Epidermal melanocyte (primary cell): ENCODE data around the gene COX19.
"Not testable (repeated sequence)": the region's sequence is repeated elsewhere in the genome, so short reads cannot be mapped to it uniquely, and the experiment has no call there.

Experiments used
- DNase-seq: peaks from one replicate; pipeline ENCODE4 v3.0.0; 2011; ENCODE audit warnings: low spot score; ENCODE audit not compliant: insufficient read length

COX19 gene

DNA sequence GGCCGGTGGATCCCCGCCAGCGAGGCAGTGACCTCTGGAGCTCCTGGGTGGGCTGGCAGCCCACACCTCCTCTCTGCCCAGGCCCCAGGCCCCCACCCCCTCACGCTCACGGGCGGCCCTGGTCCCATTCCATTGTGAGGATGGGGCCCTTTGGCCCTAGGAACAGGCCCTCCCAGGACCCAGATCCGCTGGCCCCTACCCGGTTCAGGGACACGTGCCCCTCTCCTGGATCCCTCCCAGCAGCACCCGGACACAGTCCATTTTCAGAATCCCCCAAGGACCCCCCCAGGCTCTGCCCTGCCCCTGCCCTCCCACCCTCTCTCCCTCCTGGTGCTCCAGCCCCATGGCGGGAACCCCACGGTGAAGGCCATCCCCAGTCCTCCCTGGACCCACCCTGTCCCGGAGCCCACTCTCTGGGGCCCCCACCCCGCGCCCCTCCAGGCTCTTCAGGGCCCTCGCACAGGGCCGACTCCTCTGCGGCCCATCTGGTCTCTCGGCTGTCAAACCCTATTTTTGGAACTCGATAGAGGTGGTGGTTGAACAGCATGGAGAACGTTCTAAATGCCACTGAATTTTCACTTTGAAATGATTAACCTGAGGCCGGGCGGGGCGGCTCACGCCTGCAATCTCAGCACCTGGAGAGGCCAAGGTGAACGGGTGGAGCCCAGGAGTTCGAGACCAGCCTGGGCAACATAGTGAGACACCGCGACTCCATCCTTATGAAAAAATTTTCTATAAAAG is 28.9 kb downstream of the COX19 start:
- no peak for DNase-seq

DNA sequence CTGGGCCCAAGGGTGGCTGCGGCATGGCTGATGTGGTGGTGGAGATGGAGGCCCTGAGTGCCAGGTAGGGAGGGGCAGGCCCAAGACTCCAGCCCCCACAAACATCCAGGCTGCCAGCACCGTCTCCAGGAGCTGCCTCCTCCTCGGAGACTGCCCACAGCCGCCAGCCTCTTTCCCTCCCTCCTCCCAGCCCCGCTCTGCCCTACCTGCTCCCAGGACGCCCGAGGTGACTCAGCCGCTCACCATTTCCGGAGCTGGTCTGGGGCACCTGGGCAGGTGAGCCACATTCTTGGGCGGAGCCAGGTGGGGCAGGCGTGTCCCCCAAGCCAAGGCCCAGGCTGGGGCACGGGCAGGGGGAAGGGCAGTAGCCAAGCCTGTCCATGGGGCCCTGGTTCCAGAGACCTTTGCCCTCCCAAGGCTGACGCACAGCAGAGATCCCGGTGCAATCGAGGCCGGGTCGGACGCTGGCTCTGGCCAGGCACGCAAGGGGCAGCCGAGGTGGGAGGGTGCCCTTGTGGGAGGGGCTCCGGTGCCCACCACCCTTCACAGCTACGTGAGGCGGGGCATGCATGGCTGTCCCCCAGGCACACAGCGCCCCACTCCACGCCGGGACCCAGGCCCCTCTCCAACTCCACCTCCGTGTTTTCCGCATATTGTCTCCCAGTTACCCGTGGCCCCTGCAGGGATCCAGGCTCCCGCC is 29.6 kb downstream of the COX19 start:
- DNase-seq, result no peak

DNA sequence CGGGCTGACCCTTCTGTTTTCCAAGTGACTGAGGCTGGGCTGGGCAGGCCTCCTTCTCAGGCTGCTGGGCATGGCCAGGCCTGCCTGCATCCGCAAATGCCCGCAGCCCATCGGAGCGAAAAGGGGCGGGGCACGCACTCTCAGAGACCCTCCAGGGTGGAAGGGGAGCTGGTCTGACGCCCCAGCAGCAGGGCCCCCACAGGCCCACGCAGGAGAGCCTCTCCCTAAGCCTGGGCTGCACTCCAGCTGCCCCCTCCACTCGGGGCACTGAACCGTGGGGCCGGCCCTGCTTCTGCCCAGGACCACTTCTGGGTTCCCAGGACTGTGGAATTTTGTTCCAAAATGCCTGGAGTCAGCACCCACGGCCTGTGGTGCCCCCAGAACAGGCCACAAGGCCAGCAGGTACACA is 30.2 kb downstream of the COX19 start:
- DNase-seq, result no peak

DNA sequence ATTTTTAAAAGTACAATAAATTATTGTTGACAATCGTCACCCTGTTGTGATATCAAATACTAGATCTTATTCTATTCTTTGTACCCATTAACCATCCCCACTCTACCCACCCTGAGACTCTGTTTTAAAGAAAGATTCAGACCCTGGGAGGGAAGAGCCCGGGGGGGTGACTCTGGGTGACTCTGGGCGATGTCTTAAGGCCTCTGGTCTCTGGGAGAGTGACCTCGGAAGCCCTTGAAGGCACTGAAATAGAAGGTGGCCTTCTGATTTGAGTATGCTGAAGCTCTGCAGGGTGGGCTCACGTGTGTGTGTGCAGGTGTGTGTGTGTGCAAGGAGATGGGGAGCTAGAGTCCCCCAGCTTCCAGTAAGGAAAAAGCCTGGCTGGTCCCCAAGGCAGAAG is 30.6 kb downstream of the COX19 start:
- no peak for DNase-seq

DNA sequence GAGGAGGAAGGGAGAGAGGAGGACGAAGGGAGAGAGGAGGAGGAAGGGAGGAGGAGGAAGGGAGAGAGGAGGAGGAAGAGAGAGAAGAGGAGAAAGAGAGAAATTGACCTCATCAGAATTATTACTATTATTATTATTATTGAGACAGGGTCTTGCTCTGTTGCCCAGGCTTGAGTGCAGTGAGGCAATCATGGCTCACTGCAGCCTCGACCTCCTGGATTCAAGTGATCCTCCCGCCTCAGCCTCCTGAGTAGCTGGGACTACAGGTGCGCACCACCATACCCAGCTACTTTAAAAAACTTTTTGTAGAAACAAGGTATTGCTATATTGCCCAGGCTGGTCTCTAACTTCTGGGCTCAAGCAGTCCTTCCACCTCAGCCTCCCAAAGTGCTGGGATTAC is 31.6 kb downstream of the COX19 start:
- DNase-seq, result not testable (repeated sequence)

DNA sequence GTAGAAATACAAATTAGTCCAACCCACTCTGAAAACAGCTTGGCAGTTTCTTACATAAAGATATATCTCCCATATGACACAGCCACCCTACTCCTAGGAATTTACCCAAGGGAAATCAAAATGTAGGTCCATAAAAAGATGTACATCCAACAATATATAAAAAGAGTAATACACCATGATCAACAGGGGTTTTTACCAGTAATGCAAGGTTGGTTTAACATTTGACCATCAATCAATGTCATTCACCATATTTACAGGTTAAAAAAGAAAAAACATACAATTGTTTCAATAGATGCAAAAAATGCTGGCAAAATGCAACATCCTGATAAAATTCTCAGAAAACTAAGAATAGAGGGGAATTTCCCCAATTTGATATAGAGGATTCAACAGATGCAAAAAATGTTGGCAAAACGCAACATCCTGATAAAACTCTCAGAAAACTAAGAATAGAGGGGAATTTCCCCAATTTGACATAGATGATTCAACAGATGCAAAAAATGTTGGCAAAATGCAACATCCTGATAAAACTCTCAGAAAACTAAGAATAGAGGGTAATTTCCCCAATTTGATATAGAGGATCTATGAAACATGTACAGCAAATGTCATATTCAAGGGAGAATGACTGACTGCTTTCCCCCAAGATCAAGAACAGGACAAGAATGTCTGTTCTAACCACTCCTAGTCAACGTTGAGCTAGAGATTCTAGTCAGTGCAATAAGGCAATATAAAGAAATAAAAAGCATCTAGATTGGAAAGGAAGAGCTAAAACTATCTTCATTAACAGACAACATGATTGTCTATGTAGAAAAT is 34.5 kb downstream of the COX19 start:
- DNase-seq, result no peak

DNA sequence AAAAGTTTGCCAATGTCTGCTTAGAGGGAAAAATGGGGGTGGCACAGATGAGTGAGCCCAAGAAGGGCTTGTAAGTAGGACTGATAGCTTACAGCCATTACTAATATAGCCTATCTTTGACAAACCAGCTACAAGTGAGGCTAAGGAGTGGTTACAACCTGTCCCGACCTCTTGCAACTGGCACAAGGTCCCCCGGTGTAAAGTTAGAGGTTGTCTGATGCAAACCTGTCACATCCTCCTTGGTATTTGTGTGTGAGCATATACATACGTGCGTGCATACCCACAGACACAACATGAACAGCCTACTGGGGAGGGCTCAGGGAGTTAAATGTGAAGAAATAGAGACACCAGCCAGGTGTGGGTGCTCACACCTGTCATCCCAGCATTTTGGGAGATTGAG is 35.5 kb downstream of the COX19 start:
- no peak for DNase-seq

DNA sequence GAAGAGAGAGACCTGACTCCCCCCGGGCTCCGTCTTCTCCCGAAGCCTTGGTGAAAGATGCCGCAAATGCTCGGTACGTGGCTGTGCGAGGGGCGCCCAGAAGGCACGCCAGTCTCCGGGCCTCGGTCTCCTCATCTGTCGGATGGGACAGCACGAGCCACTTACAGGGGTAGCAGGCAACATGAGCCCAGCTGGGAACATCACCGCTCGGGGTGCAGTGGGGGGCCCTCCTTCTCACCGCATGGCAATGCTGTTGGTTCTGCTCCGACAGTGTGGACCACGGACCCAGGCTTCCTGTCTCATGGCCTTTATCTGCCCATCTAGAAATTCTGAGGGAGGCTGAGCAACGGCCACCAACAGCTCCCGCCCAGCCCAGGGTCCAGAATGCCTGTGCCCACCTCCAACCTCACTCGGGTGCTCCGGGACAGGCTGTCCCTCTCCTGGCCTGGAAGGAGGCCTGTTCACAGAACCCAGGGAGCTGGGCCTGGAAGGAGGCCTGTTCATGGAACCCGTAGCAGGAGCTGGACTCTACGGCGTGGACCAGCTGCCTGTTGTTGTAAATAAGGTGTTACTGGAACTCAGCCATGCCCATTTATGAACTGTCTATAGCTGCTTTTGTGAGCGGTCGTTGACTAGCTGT is 36.7 kb downstream of the COX19 start:
- no peak for DNase-seq

DNA sequence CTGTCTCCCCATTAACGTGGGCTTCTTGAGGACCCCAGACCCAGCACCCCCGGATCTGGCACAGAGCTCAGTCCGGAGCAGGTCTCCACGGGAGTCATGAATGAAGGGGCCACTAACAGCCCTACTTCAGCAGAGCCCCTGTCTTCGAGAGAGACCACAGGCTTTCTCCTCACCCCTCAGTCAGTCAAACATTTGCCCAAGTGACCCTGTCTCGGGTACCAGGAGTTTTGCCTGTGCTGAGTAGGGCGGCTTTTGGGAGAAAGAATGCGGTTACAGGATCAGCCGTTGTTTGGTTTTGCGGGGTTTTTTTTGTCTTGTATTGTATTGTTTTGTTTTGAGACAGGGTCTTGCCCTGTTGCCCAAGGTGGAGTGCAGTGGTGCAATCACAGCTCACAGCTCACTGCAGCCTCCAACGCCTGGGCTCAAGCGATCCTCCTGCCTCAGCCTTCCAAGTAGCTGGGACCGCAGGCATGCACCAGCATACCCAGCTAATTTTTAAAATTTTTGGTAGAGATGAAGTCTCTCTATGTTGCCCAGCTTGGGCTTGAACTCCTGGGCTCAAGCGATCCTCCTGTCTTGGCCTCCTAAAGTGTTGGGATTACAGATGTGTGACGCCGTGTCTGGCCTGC is 37.4 kb downstream of the COX19 start:
- DNase-seq, result no peak

DNA sequence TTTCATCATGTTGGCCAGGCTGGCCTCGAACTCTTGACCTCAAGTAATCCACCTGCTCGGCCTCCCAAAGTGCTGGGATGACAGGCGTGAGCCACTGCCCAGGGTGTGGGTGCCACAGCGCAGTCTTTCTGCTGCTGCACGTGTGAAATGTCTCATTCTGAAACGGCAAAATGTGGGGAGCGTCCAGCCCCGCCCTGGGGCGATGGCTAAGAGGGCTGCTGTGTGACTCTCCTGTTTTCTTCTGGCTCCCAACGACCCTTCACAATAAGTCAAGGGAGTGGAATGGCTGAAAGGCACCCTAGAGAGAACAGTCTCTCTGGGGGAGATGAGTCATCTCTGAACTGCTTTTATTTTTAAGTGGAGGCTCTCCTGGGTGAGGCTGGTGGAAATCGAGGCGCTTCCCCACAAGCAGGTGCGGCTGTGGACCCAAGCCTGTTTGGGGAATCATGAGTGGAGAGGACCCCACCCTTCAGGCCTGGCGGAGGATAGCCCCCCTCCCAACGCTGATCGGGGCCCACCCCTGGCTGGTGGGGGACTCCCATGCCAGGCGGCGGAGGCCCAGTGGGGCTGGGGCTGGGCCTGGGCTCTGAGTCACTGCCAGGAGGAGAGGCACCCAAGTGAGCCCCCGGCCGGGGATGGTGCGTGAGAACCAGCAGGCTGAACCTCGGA is 38.8 kb downstream of the COX19 start:
- DNase-seq, result no peak

DNA sequence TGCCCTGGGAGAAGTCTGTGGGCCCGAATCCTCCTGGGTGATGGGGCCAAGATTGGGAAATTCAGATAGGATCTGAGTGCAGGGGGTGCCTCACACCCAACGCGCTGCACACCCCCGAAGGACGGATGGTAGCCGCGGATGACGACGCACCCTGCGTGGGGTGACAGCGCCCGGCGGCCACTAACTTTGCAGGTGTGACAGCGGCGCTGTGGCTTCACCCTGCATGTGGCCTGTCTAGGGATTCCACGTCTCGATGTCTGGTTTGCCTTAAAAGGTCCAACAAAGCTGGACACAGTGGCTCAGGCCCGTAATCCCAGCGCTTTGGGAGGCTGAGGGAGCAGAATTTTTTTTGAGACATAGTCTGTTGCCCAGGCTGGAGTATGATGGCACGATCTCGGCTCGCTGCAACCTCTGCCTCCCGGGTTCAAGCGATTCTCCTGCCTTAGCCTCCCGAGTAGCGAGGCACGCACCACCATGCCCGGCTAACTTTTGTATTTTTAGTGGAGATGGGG is 39.4 kb downstream of the COX19 start:
- DNase-seq, result no peak

DNA sequence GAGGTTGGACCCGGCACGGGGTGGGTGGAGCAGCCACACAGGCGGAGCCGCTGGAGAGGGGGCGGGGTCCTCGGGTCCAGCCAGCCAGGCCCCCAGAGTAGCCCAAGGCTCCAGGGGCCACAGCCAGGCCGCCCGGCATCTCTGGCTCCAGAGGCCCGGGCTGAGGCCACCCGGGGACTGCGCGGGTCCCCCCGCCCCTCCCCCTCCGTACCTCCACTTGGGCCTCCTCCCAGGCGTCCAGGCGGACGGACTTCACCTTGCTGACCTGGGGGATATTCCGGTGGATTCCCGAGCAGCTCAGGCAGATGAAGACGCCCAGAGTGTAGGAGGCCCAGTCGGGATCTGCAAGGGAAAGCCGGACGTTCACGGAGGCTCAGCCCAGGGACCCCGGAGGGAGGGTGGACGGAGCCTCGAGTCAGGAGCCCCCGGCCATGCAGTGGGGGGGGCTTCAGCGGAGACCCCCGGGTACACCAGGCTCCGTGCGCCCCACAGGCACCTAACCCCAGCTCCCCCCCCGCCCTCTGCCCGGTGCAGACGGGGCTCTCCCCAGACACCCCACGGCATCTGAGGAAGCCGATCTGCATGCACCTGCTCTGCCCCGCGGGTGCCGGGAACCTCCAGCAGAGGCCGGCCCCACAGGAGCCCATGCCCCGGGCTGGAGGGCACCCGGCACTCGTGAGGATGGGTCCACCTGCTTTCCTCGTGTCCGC is 40.0 kb downstream of the COX19 start:
- DNase-seq, result no peak

DNA sequence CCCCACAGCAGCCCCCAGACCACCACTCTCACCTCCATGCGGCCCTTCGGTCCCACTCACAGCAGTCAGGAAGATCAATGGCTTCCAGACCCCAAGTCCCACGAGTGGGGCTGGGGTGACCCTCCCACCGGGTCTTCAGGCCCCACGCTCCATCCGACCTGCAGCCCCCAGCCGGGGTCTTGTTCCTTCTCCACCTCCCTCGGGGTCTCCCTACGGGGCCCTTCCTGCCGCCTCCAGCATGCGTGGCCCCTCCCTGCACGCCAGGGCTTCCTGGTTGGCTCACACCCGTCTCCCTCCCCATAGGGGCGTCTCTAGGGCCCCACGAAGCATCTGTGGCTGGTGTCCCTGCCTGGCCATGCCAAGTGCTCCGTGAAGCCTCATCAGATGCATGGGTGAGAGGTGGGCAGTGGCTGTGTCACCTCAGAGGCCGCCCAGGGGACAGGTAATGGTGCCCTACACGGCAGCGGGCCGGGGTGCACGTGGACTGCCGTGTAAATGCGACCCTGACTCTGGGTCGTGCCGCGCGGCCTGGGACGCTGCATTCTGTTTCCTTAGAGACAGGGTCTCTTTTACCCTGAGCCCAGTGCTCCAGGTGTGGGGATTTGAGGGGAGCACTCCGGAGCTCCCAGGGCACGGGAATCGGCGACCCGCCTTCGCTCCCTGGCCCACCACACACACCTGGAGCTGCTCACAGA is 40.7 kb downstream of the COX19 start:
- no peak for DNase-seq

DNA sequence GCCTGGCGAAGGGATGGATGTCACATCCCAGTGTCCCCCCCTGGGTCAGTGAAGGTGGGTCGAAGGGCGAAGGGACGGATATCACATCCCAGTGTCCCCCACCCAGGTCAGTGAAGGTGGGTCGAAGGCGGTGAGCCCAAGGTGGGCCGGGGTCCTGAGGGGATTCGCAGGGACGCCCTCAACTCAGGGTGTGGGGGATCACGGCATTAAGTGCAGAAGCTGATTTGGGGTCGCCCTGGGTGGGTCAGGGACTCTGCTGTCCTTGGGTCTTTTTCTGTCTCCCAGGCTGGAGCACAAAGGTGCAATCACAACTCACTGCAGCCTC is 42.7 kb downstream of the COX19 start:
- DNase-seq, result no peak

DNA sequence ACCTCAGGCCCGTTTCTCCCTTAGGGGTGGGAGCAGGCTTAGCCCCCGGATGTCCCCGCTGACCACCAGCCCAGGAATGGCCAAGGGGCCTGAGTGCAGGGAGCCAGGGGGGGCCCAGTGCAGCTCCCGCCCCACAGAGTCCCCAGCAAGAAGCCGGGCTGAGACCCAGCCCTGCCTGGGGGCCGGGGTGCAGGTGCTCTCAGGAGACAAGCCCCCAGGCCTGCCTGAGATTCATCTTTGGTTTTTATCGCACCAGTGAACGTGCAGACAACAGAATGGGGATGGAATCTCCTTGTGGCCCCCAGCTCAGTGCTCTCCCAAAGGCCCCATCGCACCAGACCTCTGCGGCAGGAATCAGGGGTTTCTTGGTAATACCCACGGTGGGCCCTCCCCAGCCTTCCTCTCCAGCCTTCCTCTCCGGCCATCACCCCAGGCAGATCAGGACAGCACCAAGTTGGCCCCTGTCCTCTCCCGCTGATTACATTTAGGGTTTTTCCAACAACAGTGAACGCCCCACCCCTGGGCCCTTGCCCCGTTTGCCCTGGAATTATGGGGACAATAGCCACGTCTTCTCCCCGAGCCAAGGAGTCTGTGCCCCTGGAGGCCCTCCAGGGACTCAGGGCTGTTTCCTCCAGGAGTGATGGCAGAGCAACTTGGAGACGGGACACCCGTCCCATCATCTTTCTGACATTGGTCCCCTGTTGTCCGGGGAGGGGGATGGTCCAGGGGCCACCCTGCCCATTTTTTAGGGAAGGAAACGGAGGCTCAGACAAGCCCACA is 43.3 kb downstream of the COX19 start:
- DNase-seq, result no peak

DNA sequence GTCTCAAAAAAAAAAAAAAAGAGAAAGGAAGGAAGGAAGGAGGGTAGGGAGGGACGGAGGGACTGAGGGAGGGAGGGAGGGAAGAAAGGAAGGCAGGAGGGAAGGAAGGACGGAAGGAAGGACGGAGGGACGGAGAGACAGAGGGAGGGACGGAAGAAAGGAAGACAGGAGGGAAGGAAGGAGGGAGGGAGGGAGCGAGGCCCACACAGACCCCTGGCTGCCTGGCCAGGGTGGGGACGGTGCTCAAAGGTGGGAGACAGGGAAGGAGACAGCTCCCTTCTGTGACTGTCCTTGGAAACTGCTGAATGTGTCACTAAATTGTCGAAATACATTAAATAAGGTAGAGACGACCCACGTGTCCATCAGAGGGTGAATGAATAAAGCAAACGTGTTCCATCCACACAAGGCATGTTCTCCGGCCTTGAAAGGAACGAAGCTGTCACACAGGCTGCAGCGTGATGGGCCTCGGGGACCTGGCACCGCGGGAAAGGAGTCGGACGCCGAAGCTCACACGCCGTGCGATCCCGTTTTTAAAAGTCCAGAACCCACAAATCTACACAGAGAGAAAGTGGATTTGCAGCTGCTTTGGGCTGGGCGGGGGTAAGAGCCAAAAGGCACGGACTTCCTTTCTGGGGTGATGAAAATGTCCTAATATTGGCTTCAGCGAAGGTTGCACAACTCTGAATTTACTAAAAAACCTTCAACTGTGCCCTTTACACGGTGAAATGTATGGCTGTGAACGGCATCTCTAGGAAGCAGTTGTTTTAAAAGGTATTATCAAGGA is 44.2 kb downstream of the COX19 start:
- no peak for DNase-seq

DNA sequence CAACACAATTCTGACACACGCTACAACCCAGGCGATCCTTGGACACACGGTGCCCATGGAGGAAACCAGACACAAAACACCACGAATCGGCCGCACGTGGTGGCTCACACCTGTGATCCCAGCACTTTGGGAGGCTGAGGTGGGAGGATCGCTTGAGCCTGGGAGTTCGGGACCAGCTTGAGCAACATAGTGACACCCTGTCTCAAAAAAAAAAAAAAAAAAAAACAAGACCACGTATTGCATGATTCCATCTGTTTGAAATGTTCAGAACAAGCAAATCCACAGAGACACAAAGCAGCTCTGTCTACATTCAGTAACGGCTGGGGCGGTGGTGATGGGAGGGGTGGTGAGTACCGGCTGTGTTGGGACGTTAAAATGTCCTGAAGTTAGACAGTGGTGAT is 46.0 kb downstream of the COX19 start:
- no peak for DNase-seq
